HepG2 (cell line): ENCODE results near the gene PDILT. TPM values are rescaled to one million over a fixed set of nuclear protein-coding genes. Genes with fewer than 3 reads are reported as not detected.

ENCODE experiments used
- GABPA ChIP-seq, 2 experiments: IDR thresholded peaks; 2 replicates each; pipeline ENCODE4 v1.6.1; 2011 to 2016; ENCODE audit warnings: low read depth in 2 of 2, low read length in 1 of 2, missing biosample characterization in 1 of 2, missing genetic modification characterization in 1 of 2
- HNF1B ChIP-seq: sonication (generic); formaldehyde crosslinking; IDR thresholded peaks from 2 replicates; pipeline ENCODE4 v1.5.1; 2020; ENCODE audit warnings: mild to moderate bottlenecking, moderate library complexity, missing genetic modification reagents
- KLF9 ChIP-seq: IDR thresholded peaks from 2 replicates; pipeline ENCODE4 v1.6.1; 2016; ENCODE audit warnings: low read depth
- SCMH1 ChIP-seq: sonication (generic); formaldehyde crosslinking; IDR thresholded peaks from 2 replicates; pipeline ENCODE4 v1.9.0; 2021; ENCODE audit warnings: missing genetic modification reagents, mild to moderate bottlenecking, borderline replicate concordance
- SMAD1 ChIP-seq: sonication (generic); formaldehyde crosslinking; IDR thresholded peaks from 2 replicates; pipeline ENCODE4 v1.4.0; 2020; ENCODE audit warnings: missing genetic modification reagents, low read depth, mild to moderate bottlenecking, borderline replicate concordance
- TEAD2 ChIP-seq: sonication (generic); formaldehyde crosslinking; IDR thresholded peaks from 2 replicates; pipeline ENCODE4 v1.9.0; 2021; ENCODE audit warnings: missing genetic modification reagents
- TRAFD1 ChIP-seq: sonication (generic); formaldehyde crosslinking; IDR thresholded peaks from 2 replicates; pipeline ENCODE4 v1.5.1; 2020; ENCODE audit warnings: missing genetic modification reagents, mild to moderate bottlenecking, borderline replicate concordance
- ZFP41 ChIP-seq: sonication (generic); formaldehyde crosslinking; IDR thresholded peaks from 2 replicates; pipeline ENCODE4 v1.4.0; 2020; ENCODE audit warnings: mild to moderate bottlenecking, missing genetic modification reagents, borderline replicate concordance
- ZNF430 ChIP-seq: sonication (generic); formaldehyde crosslinking; IDR thresholded peaks from 2 replicates; pipeline ENCODE4 v1.9.0; 2021; ENCODE audit warnings: mild to moderate bottlenecking, missing genetic modification reagents
- ZNF775 ChIP-seq: sonication (generic); formaldehyde crosslinking; IDR thresholded peaks from 2 replicates; pipeline ENCODE4 v1.4.0; 2020; ENCODE audit warnings: missing genetic modification reagents, mild to moderate bottlenecking, moderate library complexity, borderline replicate concordance
- ZNF800 ChIP-seq: sonication (generic); formaldehyde crosslinking; IDR thresholded peaks from 2 replicates; pipeline ENCODE4 v1.4.0; 2020; ENCODE audit warnings: missing genetic modification reagents
- polyA plus RNA-seq, 8 experiments: library from polyadenylated mRNA; depleted of rRNA in 3 of 8; stranded (reverse) in 7 of 8; unstranded in 1 of 8; fragments of >200 nt; fragmentation: Illumina TruSeq in 4 of 8; extraction: Trizol in 4 of 8; gene quantifications; 2 replicates each; pipeline versions ENCODE4 v1.2.1 to v1.2.3, GENCODE V29; 2011 to 2016; ENCODE audit warnings: low read depth in 4 of 8, missing spikeins in 1 of 8, mixed read lengths in 1 of 8; ENCODE audit not compliant: insufficient read depth in 1 of 8
- total RNA-seq, 5 experiments: library from RNA; depleted of rRNA; stranded (reverse); fragments of >200 nt; fragmentation: Illumina TruSeq; extraction: Trizol; gene quantifications; 2 replicates each; pipeline ENCODE4 v1.2.3, GENCODE V29; 2016; ENCODE audit warnings: low read depth in 1 of 5
- TF ChIP-seq, protein P1 (sequence below): sonication (generic); formaldehyde crosslinking; IDR thresholded peaks from 2 replicates; pipeline ENCODE4 v1.4.0; 2020; ENCODE audit warnings: missing genetic modification reagents

Gene PDILT
- total and polyA plus RNA-seq, 2 of the 13 experiments (the other 11 are each of a cell fraction or from before 2014, with no cell fraction given) = not detected

- TF ChIP-seq, protein P1, sequence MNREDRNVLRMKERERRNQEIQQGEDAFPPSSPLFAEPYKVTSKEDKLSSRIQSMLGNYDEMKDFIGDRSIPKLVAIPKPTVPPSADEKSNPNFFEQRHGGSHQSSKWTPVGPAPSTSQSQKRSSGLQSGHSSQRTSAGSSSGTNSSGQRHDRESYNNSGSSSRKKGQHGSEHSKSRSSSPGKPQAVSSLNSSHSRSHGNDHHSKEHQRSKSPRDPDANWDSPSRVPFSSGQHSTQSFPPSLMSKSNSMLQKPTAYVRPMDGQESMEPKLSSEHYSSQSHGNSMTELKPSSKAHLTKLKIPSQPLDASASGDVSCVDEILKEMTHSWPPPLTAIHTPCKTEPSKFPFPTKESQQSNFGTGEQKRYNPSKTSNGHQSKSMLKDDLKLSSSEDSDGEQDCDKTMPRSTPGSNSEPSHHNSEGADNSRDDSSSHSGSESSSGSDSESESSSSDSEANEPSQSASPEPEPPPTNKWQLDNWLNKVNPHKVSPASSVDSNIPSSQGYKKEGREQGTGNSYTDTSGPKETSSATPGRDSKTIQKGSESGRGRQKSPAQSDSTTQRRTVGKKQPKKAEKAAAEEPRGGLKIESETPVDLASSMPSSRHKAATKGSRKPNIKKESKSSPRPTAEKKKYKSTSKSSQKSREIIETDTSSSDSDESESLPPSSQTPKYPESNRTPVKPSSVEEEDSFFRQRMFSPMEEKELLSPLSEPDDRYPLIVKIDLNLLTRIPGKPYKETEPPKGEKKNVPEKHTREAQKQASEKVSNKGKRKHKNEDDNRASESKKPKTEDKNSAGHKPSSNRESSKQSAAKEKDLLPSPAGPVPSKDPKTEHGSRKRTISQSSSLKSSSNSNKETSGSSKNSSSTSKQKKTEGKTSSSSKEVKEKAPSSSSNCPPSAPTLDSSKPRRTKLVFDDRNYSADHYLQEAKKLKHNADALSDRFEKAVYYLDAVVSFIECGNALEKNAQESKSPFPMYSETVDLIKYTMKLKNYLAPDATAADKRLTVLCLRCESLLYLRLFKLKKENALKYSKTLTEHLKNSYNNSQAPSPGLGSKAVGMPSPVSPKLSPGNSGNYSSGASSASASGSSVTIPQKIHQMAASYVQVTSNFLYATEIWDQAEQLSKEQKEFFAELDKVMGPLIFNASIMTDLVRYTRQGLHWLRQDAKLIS (CRISPR knock-in tag) = no peak
- TF ChIP-seq ZFP41 = no peak
- TF ChIP-seq GABPA (IDR thresholded peaks at IDR 0.05; ENCODE audit: low read depth, low read length) = no peak
- TF ChIP-seq GABPA (CRISPR knock-in tag; IDR thresholded peaks at IDR 0.05; ENCODE audit: low read depth) = 0 out of 2 replicates have a peak, but pooled peaks have one; percentile 8
- TF ChIP-seq TEAD2 (CRISPR knock-in tag) = no peak
- TF ChIP-seq SCMH1 (CRISPR knock-in tag) = no peak
- no peak for TF ChIP-seq TRAFD1
- TF ChIP-seq ZNF430 (CRISPR knock-in tag) = peak; percentile 72; the same call in 1 of the 2 replicates
- TF ChIP-seq KLF9 = no peak
- TF ChIP-seq SMAD1 (CRISPR knock-in tag) = peak; percentile 34; the same call in 1 of the 2 replicates
- peak; percentile 98 for TF ChIP-seq HNF1B (CRISPR knock-in tag)
- no peak for TF ChIP-seq ZNF775 (CRISPR knock-in tag)
- TF ChIP-seq ZNF800 (CRISPR knock-in tag) = 0 out of 2 replicates have a peak, but pooled peaks have one; percentile 46
Observed at GRCh38 chr16:20424129-20424866, 19.8 kb upstream of the PDILT start (continued).
